Measurements from ENCODE around the gene CYBA. TPM values are rescaled to one million over a fixed set of nuclear protein-coding genes. Genes with fewer than 3 reads are reported as not detected.

Gene CYBA
- total RNA-seq, 3 donors from 2014 or later (not counting 1 experiment from before 2014, with no cell fraction given) = 1,001 to 1,351 (median 1,051) TPM

GRCh38 chr16:88681709-88682451, 31.0 kb upstream of the CYBA start:
- ATAC-seq = peak; percentile 16 to 56 (median 17)
- DNase-seq = peak in 1 of 2 donors; percentile 73
- H3K27me3 Mint-ChIP-seq (ENCODE audit: low read depth in 2 of 2) = no peaks in the 10 kb centered on the region
- Histone ChIP-seq H3K9me3 (ENCODE audit: control insufficient read depth, insufficient read depth, low read length) (no peaks in the 10 kb centered on the region), H3K27me3 (ENCODE audit: control insufficient read depth, insufficient read depth, low read length) (no peaks in the 10 kb centered on the region), H3K27ac (ENCODE audit: low read length) (peak overlapping the region; percentile 69), H3K4me1 (ENCODE audit: control insufficient read depth, insufficient read depth, low read length) (peaks cover 47% of the 10 kb centered on the region), H3K4me3 (ENCODE audit: low read length) (no peak overlapping the region), H3K36me3 (ENCODE audit: control insufficient read depth, insufficient read depth, low read length) (peaks cover 26% of the 10 kb centered on the region)
- no peaks in the 10 kb centered on the region for H3K36me3 Mint-ChIP-seq
- no peak for TF ChIP-seq CTCF (IDR thresholded peaks at IDR 0.05)
- intact Hi-C loops (cut with micrococcal nuclease) = no loop called here
- H3K9me3 Mint-ChIP-seq = no peaks in the 10 kb centered on the region
- peaks cover 7 to 35% of the 10 kb centered on the region in 2 donors for H3K4me1 Mint-ChIP-seq
- H3K4me3 Mint-ChIP-seq = peak overlapping the region; percentile 18
- WGBS (ENCODE audit: insufficient coverage) = 20% methylated on average over 21 of the region's 21 CpGs
- H3K27ac Mint-ChIP-seq = peak overlapping the region; percentile 82 to 84

- H3K27ac Mint-ChIP-seq = peak overlapping the region; percentile 82 to 84
- H3K4me1 ChIP-seq (ENCODE audit: control insufficient read depth, insufficient read depth, low read length) = peaks cover 43% of the 10 kb centered on the region
These were observed 30.3 kb upstream of the CYBA start for GRCh38 chr16:88681084-88681680.

GRCh38 chr16:88680554-88681083, 29.8 kb upstream of the CYBA start:
- no peak for TF ChIP-seq CTCF (IDR thresholded peaks at IDR 0.05)
- Mint-ChIP-seq H3K9me3 (no peaks in the 10 kb centered on the region), H3K4me3 (no peak overlapping the region), H3K27me3 (ENCODE audit: low read depth in 2 of 2) (no peaks in the 10 kb centered on the region), H3K4me1 (peaks cover 7 to 35% of the 10 kb centered on the region in 2 donors), H3K36me3 (no peaks in the 10 kb centered on the region), H3K27ac (peak overlapping the region in 1 of 2 donors; percentile 82)
- Histone ChIP-seq H3K9me3 (ENCODE audit: control insufficient read depth, insufficient read depth, low read length) (no peaks in the 10 kb centered on the region), H3K4me1 (ENCODE audit: control insufficient read depth, insufficient read depth, low read length) (peaks cover 38% of the 10 kb centered on the region), H3K27me3 (ENCODE audit: control insufficient read depth, insufficient read depth, low read length) (no peaks in the 10 kb centered on the region), H3K4me3 (ENCODE audit: low read length) (no peak overlapping the region), H3K27ac (ENCODE audit: low read length) (no peak overlapping the region), H3K36me3 (ENCODE audit: control insufficient read depth, insufficient read depth, low read length) (peaks cover 26% of the 10 kb centered on the region)
- ATAC-seq = no peak
- no peak for DNase-seq
- intact Hi-C loops (cut with micrococcal nuclease) = no loop called here
- 94% methylated on average over 5 of the region's 5 CpGs for WGBS (ENCODE audit: insufficient coverage)

More at GRCh38 chr16:88681084-88681680, 30.3 kb upstream of the CYBA start:
- peak in 1 of 3 donors; percentile 38 for ATAC-seq
- no peak for TF ChIP-seq CTCF (IDR thresholded peaks at IDR 0.05)
- H3K36me3 Mint-ChIP-seq = no peaks in the 10 kb centered on the region
- DNase-seq = peak in 1 of 2 donors; percentile 70
- Histone ChIP-seq H3K27me3 (ENCODE audit: control insufficient read depth, insufficient read depth, low read length) (no peaks in the 10 kb centered on the region), H3K4me3 (ENCODE audit: low read length) (no peak overlapping the region), H3K27ac (ENCODE audit: low read length) (peak overlapping the region; percentile 69), H3K9me3 (ENCODE audit: control insufficient read depth, insufficient read depth, low read length) (no peaks in the 10 kb centered on the region), H3K36me3 (ENCODE audit: control insufficient read depth, insufficient read depth, low read length) (peaks cover 26% of the 10 kb centered on the region)
- intact Hi-C loops (cut with micrococcal nuclease) = no loop called here
- H3K27me3 Mint-ChIP-seq (ENCODE audit: low read depth in 2 of 2) = no peaks in the 10 kb centered on the region
- no peaks in the 10 kb centered on the region for H3K9me3 Mint-ChIP-seq
- H3K4me3 Mint-ChIP-seq = peak overlapping the region; percentile 67
- peaks cover 7 to 35% of the 10 kb centered on the region in 2 donors for H3K4me1 Mint-ChIP-seq
- 65% methylated on average over 31 of the region's 31 CpGs for WGBS (ENCODE audit: insufficient coverage)
